Breast epithelium (tissue), 4 donors: ENCODE measurements around the gene YIPF3. TPM values are rescaled to one million over a fixed set of nuclear protein-coding genes. Genes with fewer than 3 reads are reported as not detected.

Experiments used
- DNase-seq, 2 donors: peaks; one replicate each; pipeline ENCODE4 v3.0.0-alpha.2; 2019; ENCODE audit warnings: low spot score in 2 of 2
- H3K27ac ChIP-seq, 2 donors: fragments of 200-600 bp; sonication (generic) in 1 of 2; one replicate each; pipeline ENCODE4 v1.5.1; 2016 to 2019; ENCODE audit warnings: mild to moderate bottlenecking in 1 of 2
- H3K27me3 ChIP-seq, 2 donors: fragments of 200-600 bp; sonication (generic) in 1 of 2; one replicate each; pipeline versions ENCODE4 v1.5.1 to v1.6.0; 2017 to 2019; ENCODE audit warnings: control low read depth in 1 of 2, mild to moderate bottlenecking in 1 of 2
- H3K36me3 ChIP-seq: fragments of 200-600 bp; one replicate; pipeline ENCODE4 v1.5.1; 2019
- H3K4me1 ChIP-seq, 2 donors: fragments of 200-600 bp; sonication (generic); one replicate each; pipeline ENCODE4 v1.5.1; 2016 to 2019; ENCODE audit warnings: control low read depth in 1 of 2
- H3K4me3 ChIP-seq, 3 donors: fragments of 200-600 bp; sonication (generic); 1 replicate in 2 of 3; 2 replicates in 1 of 3; pipeline ENCODE4 v1.5.1; 2016 to 2019; ENCODE audit warnings: mild to moderate bottlenecking in 3 of 3, moderate library complexity in 2 of 3
- H3K9me3 ChIP-seq, 2 donors: fragments of 200-600 bp; sonication (generic) in 1 of 2; one replicate each; pipeline ENCODE4 v1.5.1; 2016 to 2019; ENCODE audit warnings: control low read depth in 1 of 2
- CTCF ChIP-seq, 3 donors: fragments of 450-650 bp; IDR thresholded peaks; one replicate each; pipeline ENCODE4 v1.5.1; 2016 to 2017; ENCODE audit warnings: antibody characterized with exemption in 3 of 3, mild to moderate bottlenecking in 3 of 3, moderate library complexity in 3 of 3
- POLR2A ChIP-seq: fragments of 450-650 bp; IDR thresholded peaks from one replicate; pipeline ENCODE4 v1.6.1; 2016; ENCODE audit warnings: antibody characterized with exemption, mild to moderate bottlenecking, moderate library complexity
- POLR2AphosphoS5 ChIP-seq, 3 donors: sonication (generic); formaldehyde crosslinking; IDR thresholded peaks; one replicate each; pipeline ENCODE4 v1.6.1; 2017; ENCODE audit warnings: antibody characterized with exemption in 3 of 3
- intact Hi-C: fragments of 100-400 bp; cut with DNase I; formaldehyde crosslinking; loops from one replicate; pipeline ENCODE4 v1.15.1; 2023; ENCODE audit warnings: low total_unique reads
- total RNA-seq, 3 donors: library from RNA; depleted of rRNA; stranded (reverse); fragments of >200 nt; gene quantifications; one replicate each; pipeline ENCODE4 v1.1.0, GENCODE V29; 2016

YIPF3 gene
- total RNA-seq, 3 donors from 2014 or later: 89.5 to 100 (median 96.2) TPM

GRCh38 chr6:43488667-43489276 is 28.0 kb downstream of the YIPF3 start:
- no peaks in the 10 kb centered on the region for H3K27me3 ChIP-seq

DNA sequence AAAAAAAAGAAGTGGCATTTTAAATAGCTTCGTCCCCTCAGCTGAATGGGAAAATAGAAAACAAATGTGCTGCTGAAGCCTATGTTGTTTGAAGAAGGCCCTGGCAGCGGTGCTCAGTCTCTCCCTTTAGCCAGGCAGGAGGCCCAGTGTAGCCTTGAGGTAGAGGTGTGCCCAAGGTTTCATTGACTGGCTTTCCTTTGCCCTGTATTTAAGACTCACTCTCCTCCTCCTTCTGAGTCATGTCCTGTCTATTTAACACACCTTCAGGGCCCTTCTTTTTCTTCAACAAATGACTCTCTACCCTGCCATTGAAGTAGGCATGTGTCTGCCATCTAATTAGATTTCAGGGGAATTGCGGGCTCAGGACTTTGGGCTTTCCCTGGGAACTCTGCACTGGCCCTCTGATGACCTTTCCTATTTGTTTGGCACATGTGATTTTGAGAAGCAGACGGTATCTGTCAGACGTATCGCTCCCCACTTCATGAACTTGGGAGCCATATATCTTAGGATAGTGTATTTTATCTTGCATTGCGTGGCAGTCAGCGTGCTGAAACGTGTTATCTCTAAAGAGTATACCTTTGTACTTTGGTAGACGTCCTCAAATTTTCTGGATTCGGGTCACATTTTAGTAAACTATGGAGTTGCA is 35.0 kb downstream of the YIPF3 start:
- no peaks in the 10 kb centered on the region for H3K9me3 ChIP-seq
- H3K27me3 ChIP-seq: no peaks in the 10 kb centered on the region
- DNase-seq: no peak
- H3K4me3 ChIP-seq: no peak overlapping the region
- H3K36me3 ChIP-seq: no peaks in the 10 kb centered on the region
- no peak for TF ChIP-seq CTCF (IDR thresholded peaks at IDR 0.05)
- no peak for TF ChIP-seq POLR2A
- TF ChIP-seq POLR2AphosphoS5 (IDR thresholded peaks at IDR 0.05): no peak
- H3K4me1 ChIP-seq: peaks cover 0 to 6% of the 10 kb centered on the region in 2 donors
- intact Hi-C loops: no loop called here
- H3K27ac ChIP-seq: no peak overlapping the region

More at GRCh38 chr6:43488667-43489276, 28.0 kb downstream of the YIPF3 start:
- DNase-seq: no peak
- Histone ChIP-seq H3K4me3 (no peak overlapping the region), H3K9me3 (no peaks in the 10 kb centered on the region), H3K4me1 (peaks cover 10 to 12% of the 10 kb centered on the region in 2 donors), H3K36me3 (no peaks in the 10 kb centered on the region), H3K27ac (peak overlapping the region in 1 of 2 donors; percentile 0)
- TF ChIP-seq CTCF (IDR thresholded peaks at IDR 0.05) (no peak), POLR2AphosphoS5 (IDR thresholded peaks at IDR 0.05) (no peak), POLR2A (no peak)
- intact Hi-C loops: no loop called here

GRCh38 chr6:43481075-43481474 is 35.7 kb downstream of the YIPF3 start:
- Histone ChIP-seq H3K4me1 (peaks cover 0 to 6% of the 10 kb centered on the region in 2 donors), H3K9me3 (no peaks in the 10 kb centered on the region), H3K27ac (no peak overlapping the region), H3K4me3 (no peak overlapping the region), H3K36me3 (no peaks in the 10 kb centered on the region), H3K27me3 (no peaks in the 10 kb centered on the region)
- DNase-seq: no peak
- TF ChIP-seq CTCF (IDR thresholded peaks at IDR 0.05) (no peak), POLR2A (no peak), POLR2AphosphoS5 (IDR thresholded peaks at IDR 0.05) (no peak)
- intact Hi-C loops: no loop called here

- intact Hi-C loops: no loop called here
Observed at GRCh38 chr6:43478008-43478372, 38.7 kb downstream of the YIPF3 start.

More at GRCh38 chr6:43478008-43478372, 38.7 kb downstream of the YIPF3 start:
- DNase-seq: no peak
- no peaks in the 10 kb centered on the region for H3K27me3 ChIP-seq
- H3K36me3 ChIP-seq: no peaks in the 10 kb centered on the region
- H3K4me1 ChIP-seq: peaks cover 0 to 6% of the 10 kb centered on the region in 2 donors
- H3K27ac ChIP-seq: peak overlapping the region; percentile 76 to 89
- H3K9me3 ChIP-seq: no peaks in the 10 kb centered on the region
- TF ChIP-seq CTCF (IDR thresholded peaks at IDR 0.05) (no peak), POLR2AphosphoS5 (IDR thresholded peaks at IDR 0.05) (no peak), POLR2A (no peak)
- peak overlapping the region; percentile 77 to 82 (median 80) for H3K4me3 ChIP-seq
